Measurements from ENCODE around the gene ZCCHC3.
"Not testable (repeated sequence)": the region's sequence is repeated elsewhere in the genome, so short reads cannot be mapped to it uniquely, and the experiment has no call there.

The ZCCHC3 gene

DNA sequence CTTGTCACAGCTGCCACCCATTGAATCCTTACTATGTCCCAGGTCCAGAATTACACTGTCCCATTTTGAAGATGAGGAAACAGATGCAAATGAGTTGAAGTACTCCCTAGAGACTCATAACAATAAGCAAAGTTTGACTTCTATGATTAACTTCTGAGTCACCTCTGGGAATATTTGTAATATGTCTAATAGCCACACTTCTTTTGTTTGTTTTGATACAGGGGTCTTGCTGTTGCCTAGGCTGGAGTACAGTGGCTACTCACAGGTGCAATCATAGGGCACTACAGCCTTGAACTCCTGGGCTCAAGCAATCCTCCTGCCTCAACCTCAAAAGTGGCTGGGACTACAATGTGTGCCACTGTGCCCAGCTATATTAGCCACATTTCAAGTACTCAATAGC is 16.6 kb downstream of the ZCCHC3 start:
- no peak for DNase-seq

DNA sequence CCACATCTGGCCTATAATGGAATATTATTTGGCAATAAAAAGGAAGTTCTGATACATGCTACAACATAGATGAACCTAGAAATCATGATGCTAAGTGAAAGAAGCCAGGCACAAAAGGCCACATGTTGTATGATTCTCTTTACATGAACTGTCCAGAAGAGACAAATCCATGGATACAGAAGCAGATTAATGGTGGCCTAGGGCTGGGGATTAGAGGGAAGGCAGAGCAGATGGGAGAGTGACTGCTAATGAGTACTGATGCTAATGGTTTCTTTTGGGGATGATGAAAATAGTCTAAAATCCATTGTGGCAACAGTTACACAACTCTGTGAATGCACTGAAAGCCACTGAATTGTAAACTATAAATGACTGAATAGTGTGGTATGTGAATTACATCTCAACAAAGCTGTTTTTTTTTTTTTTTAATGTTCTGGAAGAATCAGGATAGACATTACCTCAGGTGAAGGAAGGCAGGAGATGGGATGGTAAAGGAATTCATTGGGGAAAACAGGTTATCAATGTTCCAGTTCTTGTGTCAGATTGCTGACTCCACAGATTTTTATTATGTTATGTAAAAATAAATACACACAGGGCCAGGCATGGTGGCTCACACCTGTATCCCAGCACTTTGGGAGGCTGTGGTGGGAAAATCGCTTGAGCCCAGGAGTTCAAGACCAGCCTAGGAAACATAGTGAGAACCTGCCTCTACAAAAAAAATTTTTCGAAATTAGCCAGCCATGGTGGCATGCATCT is 19.1 kb downstream of the ZCCHC3 start:
- no peak for DNase-seq

DNA sequence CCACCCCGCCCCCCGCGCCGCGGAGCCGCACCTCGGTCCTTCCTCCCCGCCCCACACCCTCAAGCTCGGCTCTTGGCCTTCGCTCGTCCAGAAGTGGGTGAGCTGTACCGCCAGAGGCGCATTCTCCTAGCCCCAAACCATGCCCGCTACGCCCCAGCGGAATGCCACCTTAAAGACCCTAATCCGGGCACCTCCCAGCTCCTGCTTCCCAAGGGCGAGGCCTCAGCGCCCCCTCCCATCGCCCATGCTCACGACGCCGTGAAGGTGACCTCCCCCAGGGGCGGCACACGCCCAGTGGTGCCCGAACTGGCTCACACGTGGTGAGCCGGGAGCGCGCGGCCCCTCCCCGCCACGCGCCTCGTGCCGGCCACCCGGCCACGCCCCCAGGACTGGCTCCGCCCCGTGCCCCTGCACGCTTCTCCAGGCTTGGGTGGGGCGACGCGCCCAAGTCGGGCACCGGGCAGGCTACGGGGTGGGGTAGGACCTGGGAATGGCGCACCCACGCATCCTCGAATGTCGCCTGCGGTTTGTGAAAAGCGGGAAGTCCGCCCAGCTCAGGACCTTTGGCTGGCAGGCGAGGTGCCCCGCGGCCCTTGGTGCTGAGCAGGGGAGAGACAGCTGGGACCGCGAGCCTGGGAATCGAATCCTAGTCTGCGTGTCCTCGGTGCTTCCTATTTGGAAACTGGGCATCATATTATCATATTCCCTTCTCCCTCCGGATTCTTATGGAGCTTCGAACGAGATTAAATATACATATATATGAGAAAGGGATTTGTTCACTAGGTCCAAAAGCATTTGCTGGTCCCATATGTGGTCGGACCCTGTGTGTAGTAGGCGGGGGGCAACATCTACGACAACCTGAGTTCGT is 27.0 kb downstream of the ZCCHC3 start:
- DNase-seq, result peak; percentile 88

GRCh38 chr20:325045-325888 is 27.9 kb downstream of the ZCCHC3 start, which contains the start of gene SOX12:
TSS of gene SOX12 (plus strand) at chr20:325552. CDS start at chr20:325925, 373 bp downstream.
- peak; percentile 95 for DNase-seq

DNA sequence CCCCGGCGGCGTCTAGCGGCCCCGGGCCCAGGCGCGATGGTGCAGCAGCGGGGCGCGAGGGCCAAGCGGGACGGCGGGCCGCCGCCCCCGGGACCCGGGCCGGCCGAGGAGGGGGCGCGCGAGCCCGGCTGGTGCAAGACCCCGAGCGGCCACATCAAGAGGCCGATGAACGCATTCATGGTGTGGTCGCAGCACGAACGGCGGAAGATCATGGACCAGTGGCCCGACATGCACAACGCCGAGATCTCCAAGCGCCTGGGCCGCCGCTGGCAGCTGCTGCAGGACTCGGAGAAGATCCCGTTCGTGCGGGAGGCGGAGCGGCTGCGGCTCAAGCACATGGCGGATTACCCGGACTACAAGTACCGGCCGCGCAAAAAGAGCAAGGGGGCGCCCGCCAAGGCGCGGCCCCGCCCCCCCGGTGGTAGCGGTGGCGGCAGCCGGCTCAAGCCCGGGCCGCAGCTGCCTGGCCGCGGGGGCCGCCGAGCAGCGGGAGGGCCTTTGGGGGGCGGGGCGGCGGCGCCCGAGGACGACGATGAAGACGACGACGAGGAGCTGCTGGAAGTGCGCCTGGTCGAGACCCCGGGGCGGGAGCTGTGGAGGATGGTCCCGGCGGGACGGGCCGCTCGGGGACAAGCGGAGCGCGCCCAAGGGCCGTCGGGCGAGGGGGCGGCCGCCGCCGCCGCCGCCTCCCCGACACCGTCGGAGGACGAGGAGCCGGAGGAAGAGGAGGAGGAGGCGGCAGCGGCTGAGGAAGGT is 28.7 kb downstream of the ZCCHC3 start:
- peak; percentile 40 for DNase-seq

GRCh38 chr20:326645-327185 is 29.3 kb downstream of the ZCCHC3 start:
- no peak for DNase-seq

GRCh38 chr20:327186-328026 is 30.0 kb downstream of the ZCCHC3 start:
- DNase-seq, result peak; percentile 81

DNA sequence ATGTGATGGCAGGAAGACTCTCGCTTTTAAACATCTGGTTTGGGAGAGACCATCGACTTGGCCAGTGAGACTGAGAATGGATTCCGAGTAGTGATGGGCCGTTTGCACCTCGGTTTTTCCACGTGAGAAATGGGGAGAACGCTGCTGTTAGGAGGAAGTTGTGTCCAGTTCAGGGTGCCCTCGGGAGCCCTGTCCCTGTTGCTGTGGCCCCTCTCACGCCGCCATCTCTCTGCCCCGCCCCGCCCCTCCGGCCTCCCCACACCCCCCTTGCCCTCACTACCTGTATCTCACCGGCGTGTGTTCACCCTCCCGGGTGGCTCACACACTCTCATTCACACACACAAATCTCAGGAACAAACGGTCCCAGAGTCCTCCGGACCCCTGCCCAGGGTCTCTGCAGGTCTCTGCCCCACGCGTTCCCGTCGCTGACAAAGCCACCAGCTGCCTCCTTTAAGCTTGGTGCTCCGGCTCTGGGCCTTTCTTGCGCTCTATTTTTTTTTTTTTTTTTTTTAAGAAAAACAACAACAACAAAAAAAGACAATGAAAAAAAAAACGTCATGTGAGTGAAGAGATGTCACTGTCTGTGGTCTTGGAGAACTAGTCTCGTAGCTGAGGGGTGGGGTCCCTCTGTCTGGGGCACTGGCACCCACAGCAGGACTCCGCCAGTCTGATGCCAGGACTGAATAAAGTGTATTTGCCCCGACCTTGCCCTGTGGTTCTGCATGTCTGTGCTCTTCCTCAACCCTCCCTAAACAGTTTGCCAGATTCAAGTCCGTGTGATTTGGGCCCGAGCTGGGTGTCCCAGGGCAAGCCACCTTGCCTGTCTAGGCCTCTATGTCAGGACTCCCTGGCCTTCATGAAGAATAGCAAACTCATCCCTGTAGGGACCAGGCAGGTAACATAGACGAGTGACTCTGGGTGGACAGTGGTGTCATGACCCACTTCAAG is 30.9 kb downstream of the ZCCHC3 start:
- no peak for DNase-seq

- DNase-seq, result no peak
These were observed 31.8 kb downstream of the ZCCHC3 start for GRCh38 chr20:328975-329695.

DNA sequence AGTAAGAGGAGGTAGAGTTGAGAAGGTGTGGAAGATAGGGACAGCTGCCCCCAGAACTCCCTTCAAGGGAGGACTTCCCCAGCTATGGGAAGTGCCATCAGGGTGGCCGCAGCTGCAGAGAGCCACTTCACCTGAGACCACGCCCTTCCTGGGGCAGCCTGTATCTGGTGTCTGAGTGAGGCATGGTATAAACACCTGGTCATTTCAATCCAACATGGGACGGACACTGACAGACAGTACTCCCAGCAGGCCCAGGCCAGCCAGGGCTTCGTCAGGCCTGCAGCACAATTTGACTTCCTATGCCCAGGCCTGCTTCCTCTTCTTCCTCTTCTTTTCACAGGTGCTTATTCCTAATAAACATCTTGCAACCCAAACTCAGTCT is 32.5 kb downstream of the ZCCHC3 start:
- no peak for DNase-seq

DNA sequence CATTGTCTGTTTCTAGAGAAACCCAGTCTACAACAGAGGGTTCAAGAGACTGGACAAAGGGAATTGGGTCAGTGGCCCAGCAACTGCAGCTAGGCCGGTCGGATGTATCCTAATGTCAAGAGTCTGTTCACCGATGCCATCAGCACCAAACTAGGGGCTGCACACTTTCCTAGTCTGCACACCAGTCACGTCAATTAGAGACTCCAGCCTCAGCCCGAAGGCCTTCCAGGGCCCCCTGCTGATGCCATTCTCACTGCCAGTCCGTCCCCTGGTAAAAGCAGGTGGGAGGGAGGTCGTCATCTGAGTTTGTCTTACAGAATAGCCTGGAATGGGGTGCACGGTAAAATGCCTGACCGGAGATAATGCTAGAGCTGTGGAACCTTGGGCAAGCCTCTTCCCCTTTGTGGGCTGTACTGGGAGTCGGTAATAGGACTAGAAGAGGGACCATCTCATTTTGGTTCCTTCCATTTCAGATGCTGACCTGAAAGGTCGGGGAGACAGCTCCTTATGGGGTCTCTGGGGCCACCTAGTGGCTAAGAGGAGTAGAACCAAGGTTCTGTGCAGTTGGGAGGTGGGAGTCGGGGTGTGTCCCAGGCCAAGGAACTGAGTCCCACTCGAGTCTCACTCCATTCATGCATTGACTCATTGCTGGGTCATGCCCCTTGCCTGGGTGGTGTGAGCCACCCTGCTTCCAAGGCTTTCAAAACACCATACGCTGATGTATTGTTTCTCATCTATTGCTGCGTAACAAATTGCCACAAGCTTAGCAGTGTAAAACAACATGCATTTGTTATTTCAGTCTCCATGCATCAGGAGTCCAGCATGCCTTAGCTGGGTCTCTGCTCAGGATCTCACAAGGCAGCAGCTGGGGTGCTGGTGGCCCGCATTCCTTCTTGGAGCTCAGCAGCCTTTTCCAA is 33.1 kb downstream of the ZCCHC3 start:
- peak; percentile 80 for DNase-seq

- DNase-seq, result no peak
These were observed 37.2 kb downstream of the ZCCHC3 start for GRCh38 chr20:334578-334977.

DNA sequence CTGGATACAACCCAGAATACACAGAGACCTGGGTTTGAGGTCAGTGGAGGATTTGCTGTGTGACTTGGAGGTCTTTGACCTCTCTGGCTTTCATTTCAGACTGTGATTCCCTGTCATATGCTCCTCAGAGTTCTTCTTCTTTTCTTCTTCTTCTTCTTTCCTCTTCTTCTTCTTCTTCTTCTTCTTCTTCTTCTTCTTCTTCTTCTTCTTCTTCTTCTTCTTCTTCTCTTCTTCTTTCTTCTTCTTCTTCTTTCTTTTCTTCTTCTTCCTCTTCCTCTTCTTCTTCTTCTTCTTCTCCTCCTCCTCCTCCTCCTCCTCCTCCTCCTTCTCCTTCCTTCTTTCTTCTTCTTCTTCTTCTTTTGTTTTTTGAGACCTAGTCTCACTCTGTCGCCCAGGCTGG is 38.7 kb downstream of the ZCCHC3 start:
- not testable (repeated sequence) for DNase-seq

DNA sequence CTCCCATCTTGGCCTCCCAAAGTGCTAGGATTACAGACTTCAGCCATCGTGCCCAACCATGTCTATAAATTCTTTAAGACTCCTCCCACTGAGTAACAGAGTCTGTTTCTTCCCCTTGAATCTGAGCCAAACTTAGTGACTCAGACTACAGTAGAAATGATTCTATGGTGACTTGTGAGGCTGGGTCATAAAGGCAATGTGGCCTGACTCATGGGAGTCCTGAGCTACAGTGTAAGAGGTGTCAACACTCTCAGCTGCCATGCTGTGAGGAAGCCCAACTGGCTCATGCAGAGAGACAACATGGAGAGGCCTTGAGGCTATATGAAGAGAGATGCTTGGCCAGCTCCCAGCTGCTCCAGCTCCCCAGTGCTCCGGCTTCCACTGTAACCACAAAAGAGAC is 44.3 kb downstream of the ZCCHC3 start:
- no peak for DNase-seq

- no peak for DNase-seq
These were observed 45.7 kb downstream of the ZCCHC3 start for GRCh38 chr20:343107-343506.

DNA sequence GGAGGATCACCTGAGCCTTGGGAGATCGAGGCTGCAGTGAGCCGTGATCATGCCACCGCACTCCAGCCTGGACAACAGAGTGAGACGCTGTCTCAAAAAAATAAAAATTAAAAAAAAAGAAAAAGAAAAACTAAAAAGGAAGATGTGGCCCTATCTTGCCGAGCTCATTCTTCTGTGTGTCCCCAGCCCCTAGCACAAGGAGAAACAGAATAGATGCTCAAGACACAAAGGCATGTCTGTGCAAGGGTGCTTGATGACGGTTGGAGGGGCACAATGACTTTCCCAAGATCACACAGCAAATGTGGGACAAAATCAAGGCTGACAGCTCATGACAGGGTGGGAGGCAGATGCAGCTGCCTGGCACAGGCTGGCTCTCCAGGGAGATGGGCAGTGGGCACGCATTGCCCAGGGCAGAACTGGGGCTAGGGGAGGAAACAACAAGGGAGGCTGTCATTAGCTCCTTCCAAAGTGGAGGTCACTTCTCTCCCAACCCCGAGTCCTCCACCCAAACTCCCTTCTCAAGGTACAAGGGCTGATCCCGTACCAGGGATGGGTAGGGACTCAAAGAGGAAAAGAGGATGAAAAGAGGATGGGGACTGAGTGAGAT is 48.8 kb downstream of the ZCCHC3 start:
- no peak for DNase-seq

GRCh38 chr20:346640-347316 is 49.4 kb downstream of the ZCCHC3 start, which contains the start of gene NRSN2:
TSS of gene NRSN2 (plus strand) at chr20:347111. CDS start at chr20:349644, 2,533 bp downstream.
- no peak for DNase-seq
